HAP-1 (cell line): ENCODE data around the gene KCNAB1.

Source experiments
- DNase-seq, 2 experiments: peaks; one replicate each; pipeline ENCODE4 v3.0.0-alpha.2; 2016 to 2020; ENCODE audit warnings: low spot score in 2 of 2
- H3K27me3 ChIP-seq: fragments of 250-450 bp; sonication (Bioruptor Pico); 2 replicates; pipeline ENCODE4 v1.5.1; 2020; ENCODE audit warnings: low read depth, mild to moderate bottlenecking, moderate library complexity
- H3K36me3 ChIP-seq: fragments of 250-450 bp; sonication (Bioruptor Pico); replicated peaks from 2 replicates; pipeline ENCODE4 v1.5.1; 2020; ENCODE audit warnings: mild to moderate bottlenecking
- H3K4me1 ChIP-seq: fragments of 250-450 bp; sonication (Bioruptor Pico); 2 replicates; pipeline ENCODE4 v1.5.1; 2020; ENCODE audit warnings: mild to moderate bottlenecking
- H3K4me3 ChIP-seq: fragments of 250-450 bp; sonication (Bioruptor Pico); 2 replicates; pipeline ENCODE4 v1.5.1; 2020; ENCODE audit warnings: mild to moderate bottlenecking, moderate library complexity
- H3K9me3 ChIP-seq: fragments of 250-450 bp; sonication (Bioruptor Pico); 2 replicates; pipeline ENCODE4 v1.5.1; 2020; ENCODE audit warnings: mild to moderate bottlenecking, moderate library complexity
- in situ Hi-C: fragments of 300-500 bp; cut with MboI; formaldehyde crosslinking; loops from 3 replicates; pipeline ENCODE4 v1.14.3; 2020; ENCODE audit warnings: low sequenced_read_pairs, inconsistent platforms, mixed read lengths

KCNAB1 gene

DNA sequence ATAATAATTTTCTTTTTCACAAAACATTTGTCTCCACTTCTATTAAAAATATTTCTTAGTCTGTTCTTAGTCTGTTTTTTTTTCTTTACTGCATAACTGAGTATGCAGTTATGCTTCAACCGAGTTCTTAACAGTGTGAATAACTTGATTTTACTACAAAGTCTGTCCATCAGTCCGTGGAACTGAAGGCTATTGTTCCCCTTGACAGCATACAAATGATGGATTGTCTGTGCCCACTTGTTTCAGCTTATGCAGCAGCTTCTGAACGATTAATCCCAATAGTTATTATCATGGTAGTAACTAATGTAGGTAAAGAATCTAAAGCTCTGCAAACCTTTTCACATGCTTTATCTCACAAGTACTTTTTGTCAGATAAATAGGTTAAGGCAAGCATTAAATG, 283.8 kb downstream of the KCNAB1 start:
- H3K27me3 ChIP-seq = no peaks in the 10 kb centered on the region
- H3K36me3 ChIP-seq = no peaks in the 10 kb centered on the region
- in situ Hi-C loops = no loop called here
- H3K4me3 ChIP-seq = no peak overlapping the region
- no peaks in the 10 kb centered on the region for H3K9me3 ChIP-seq
- DNase-seq = peak in 1 of 2 experiments; percentile 47
- H3K4me1 ChIP-seq = no peaks in the 10 kb centered on the region

DNA sequence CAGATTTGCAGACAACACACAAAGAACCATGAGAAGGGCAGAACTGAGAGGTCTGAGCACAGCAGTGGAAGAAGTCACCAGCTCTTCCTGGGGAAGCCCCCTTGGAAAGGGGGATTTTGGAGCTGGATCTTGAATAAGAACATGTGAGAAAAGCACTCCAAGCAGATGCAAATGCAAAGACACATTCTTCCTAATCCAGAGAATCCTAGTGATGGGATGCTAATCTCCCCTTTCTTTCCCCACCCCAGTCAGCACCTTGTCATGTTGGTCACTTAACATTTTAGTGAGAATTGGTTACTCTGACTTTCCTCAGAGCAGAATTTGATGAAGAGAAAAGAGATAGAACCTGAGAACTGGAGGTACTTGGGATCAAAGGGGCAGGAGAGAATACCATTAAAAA, 286.0 kb downstream of the KCNAB1 start:
- in situ Hi-C loops = no loop called here
- DNase-seq = no peak

GRCh38 chr3:156407617-156408225, 287.3 kb downstream of the KCNAB1 start:
- Histone ChIP-seq H3K4me3 (no peak overlapping the region), H3K4me1 (no peaks in the 10 kb centered on the region), H3K36me3 (no peaks in the 10 kb centered on the region), H3K27me3 (peaks cover 5% of the 10 kb centered on the region; the same call in 1 of the 2 replicates), H3K9me3 (no peaks in the 10 kb centered on the region)
- no peak for DNase-seq
- in situ Hi-C loops = no loop called here

More for the DNA sequence above, 286.0 kb downstream of the KCNAB1 start:
- Histone ChIP-seq H3K27me3 (peaks cover 3% of the 10 kb centered on the region; the same call in 1 of the 2 replicates), H3K36me3 (no peaks in the 10 kb centered on the region), H3K9me3 (no peaks in the 10 kb centered on the region), H3K4me3 (no peak overlapping the region), H3K4me1 (no peaks in the 10 kb centered on the region)

DNA sequence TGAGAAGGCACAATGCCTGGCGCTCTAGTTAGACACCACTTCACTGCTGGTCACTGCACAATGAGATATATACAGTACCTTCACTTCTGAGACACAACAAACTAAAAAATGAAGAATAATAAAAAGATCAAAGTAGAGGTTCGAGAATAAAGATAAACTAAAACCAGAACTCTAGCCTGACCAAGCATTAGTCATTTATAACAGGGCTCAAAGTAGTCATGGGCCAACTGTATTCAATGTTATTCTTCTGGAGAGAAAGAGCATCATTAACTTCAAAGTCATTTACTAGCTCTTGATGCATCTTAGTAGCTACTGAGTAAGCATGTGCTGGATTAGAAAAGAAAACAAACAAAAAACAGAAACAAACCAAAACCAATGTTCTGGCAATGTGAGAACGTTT, 289.3 kb downstream of the KCNAB1 start:
- no peak for DNase-seq
- peaks cover 7% of the 10 kb centered on the region for H3K27me3 ChIP-seq
- H3K4me1 ChIP-seq = no peaks in the 10 kb centered on the region
- H3K36me3 ChIP-seq = no peaks in the 10 kb centered on the region
- no peak overlapping the region for H3K4me3 ChIP-seq
- in situ Hi-C loops = no loop called here
- H3K9me3 ChIP-seq = no peaks in the 10 kb centered on the region

- no peaks in the 10 kb centered on the region for H3K4me1 ChIP-seq
- H3K27me3 ChIP-seq = peaks cover 12% of the 10 kb centered on the region
- in situ Hi-C loops = no loop called here
- no peak overlapping the region for H3K4me3 ChIP-seq
- no peak for DNase-seq
- no peaks in the 10 kb centered on the region for H3K9me3 ChIP-seq
- no peaks in the 10 kb centered on the region for H3K36me3 ChIP-seq
Observed at GRCh38 chr3:156412600-156412999, 292.2 kb downstream of the KCNAB1 start.

DNA sequence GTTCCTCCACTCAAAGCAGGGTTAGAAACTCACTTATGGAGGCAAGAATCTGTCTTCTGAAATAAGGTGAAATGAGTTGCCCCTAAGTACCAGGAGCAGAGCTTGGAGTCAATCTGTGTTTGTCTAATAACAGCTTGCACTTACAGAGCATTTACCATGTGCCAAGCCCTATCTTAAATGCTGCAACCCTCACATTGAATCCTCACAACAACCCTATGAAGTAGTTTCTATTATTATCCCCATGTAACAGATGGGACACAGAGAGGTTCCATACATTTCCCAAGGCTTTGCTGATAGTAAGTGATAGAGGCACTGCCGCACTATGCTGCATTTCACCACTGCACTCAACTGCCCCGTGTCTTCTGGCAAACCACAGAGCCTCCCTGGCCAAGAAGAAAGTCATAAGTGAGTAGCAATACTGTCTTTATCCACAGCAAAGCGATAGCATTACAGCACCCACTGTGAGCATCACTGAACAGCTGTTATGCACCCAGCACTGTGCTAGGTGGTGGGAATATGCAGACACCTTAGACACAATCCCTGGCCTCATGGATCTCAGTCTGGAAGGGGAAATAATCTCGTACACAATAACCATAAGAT, 293.0 kb downstream of the KCNAB1 start:
- Histone ChIP-seq H3K27me3 (peaks cover 16% of the 10 kb centered on the region), H3K4me1 (no peaks in the 10 kb centered on the region), H3K36me3 (no peaks in the 10 kb centered on the region), H3K4me3 (no peak overlapping the region), H3K9me3 (no peaks in the 10 kb centered on the region)
- in situ Hi-C loops = no loop called here
- no peak for DNase-seq

GRCh38 chr3:156416846-156417558, 296.6 kb downstream of the KCNAB1 start:
- H3K4me3 ChIP-seq = no peak overlapping the region
- H3K9me3 ChIP-seq = no peaks in the 10 kb centered on the region
- DNase-seq = no peak
- in situ Hi-C loops = no loop called here
- H3K36me3 ChIP-seq = no peaks in the 10 kb centered on the region
- peaks cover 13% of the 10 kb centered on the region for H3K27me3 ChIP-seq
- H3K4me1 ChIP-seq = no peaks in the 10 kb centered on the region

DNA sequence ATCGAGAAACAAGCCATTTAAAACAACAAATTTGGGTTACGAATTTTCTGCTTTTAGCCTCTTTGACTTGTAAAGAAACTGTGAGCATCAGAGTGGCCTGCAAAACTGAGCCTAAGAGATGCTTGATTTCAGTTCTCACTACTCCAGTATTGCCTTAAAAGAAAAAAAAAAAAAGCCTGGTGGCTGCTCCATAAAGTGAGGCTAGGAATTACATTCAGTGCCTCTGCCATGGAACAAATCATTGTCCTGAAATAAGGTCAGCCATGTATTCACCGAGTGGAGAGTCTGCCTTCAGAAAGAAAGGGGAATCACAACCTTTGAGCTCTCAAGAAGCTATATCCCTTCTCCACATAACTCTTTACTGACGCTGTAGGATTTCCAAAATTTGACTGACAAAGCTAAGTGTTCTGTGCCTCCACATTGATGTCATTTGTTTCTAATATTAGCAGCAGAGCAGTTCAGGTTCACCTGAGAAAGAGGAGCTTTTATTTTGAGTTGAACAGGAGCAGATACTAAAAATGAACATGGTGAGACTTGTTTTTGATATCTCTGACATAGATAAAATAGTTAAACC, 297.3 kb downstream of the KCNAB1 start:
- no peaks in the 10 kb centered on the region for H3K36me3 ChIP-seq
- H3K27me3 ChIP-seq = peaks cover 13% of the 10 kb centered on the region
- in situ Hi-C loops = no loop called here
- H3K4me3 ChIP-seq = no peak overlapping the region
- no peaks in the 10 kb centered on the region for H3K4me1 ChIP-seq
- no peak for DNase-seq
- no peaks in the 10 kb centered on the region for H3K9me3 ChIP-seq

DNA sequence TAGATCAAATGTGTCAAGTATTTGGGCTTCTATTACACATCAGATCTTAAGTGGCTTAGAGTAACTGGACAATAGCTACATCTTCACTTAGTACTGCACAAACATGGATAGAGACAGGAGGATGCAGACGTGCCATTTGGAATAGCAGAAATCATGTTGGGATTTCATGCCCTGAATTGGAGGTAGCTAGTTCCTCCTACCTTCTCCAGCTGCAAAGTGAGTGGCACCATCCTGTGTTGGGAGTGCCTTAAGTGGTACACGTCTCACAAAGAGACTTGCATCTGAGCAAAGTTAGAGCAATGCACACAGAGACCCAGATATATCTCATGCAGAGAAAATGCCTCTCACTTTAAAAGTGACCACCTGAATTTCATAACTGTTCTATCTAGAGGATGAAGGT, 298.1 kb downstream of the KCNAB1 start:
- Histone ChIP-seq H3K4me3 (no peak overlapping the region), H3K36me3 (no peaks in the 10 kb centered on the region), H3K9me3 (no peaks in the 10 kb centered on the region), H3K4me1 (no peaks in the 10 kb centered on the region), H3K27me3 (peaks cover 13% of the 10 kb centered on the region)
- in situ Hi-C loops = no loop called here
- no peak for DNase-seq

- DNase-seq = no peak
- in situ Hi-C loops = no loop called here
- Histone ChIP-seq H3K4me3 (no peak overlapping the region), H3K27me3 (peaks cover 6% of the 10 kb centered on the region; the same call in 1 of the 2 replicates), H3K4me1 (no peaks in the 10 kb centered on the region), H3K36me3 (no peaks in the 10 kb centered on the region), H3K9me3 (no peaks in the 10 kb centered on the region)
Observed at GRCh38 chr3:156421534-156421933, 301.2 kb downstream of the KCNAB1 start.

- no peaks in the 10 kb centered on the region for H3K4me1 ChIP-seq
Observed at GRCh38 chr3:156424758-156425157, 304.4 kb downstream of the KCNAB1 start.

DNA sequence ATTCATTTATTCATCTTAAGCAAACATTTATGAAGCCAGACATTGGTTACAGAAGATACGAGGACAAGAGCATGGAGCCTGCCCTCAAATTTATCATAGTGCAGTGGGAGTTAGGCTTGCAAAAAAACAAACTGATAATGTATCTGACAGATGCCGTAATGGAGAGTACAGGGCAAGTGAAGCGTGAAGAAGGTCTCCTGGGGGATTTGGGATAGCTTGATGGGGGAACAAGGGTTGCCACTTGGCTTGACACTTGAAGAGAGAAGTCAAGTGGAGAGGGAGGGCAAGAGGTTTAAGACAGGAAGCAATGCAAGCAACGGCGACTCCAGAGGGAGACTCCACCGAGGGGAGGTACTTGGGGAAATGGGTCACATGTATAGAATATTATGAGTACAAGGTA, 305.3 kb downstream of the KCNAB1 start:
- Histone ChIP-seq H3K4me1 (no peaks in the 10 kb centered on the region), H3K9me3 (no peaks in the 10 kb centered on the region), H3K36me3 (no peaks in the 10 kb centered on the region), H3K27me3 (no peaks in the 10 kb centered on the region; the same call in 1 of the 2 replicates), H3K4me3 (no peak overlapping the region)
- no peak for DNase-seq
- in situ Hi-C loops = no loop called here

More at GRCh38 chr3:156424758-156425157, 304.4 kb downstream of the KCNAB1 start:
- in situ Hi-C loops = no loop called here
- H3K4me3 ChIP-seq = no peak overlapping the region
- no peaks in the 10 kb centered on the region for H3K9me3 ChIP-seq
- no peaks in the 10 kb centered on the region for H3K36me3 ChIP-seq
- no peak for DNase-seq
- H3K27me3 ChIP-seq = no peaks in the 10 kb centered on the region; the same call in 1 of the 2 replicates

DNA sequence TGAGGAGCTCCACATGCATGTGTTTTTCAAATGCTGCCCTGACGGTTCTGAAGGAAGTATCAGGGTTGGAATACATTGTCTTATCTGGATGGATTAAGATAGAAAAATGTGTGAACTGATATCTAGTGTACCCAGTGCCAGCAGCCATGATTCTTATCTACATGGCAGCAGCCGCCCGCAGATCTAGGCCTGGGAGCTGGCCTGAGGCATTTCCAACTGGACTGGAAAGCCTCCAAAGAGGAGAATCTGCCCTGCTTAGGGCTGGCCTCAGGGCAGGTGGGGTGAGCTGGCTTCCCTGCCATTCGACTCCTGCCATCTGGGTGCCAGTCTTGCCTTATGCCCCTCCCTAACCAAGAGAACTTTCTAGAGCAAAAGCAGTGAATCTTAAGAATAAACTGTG, 308.7 kb downstream of the KCNAB1 start:
- H3K36me3 ChIP-seq = no peaks in the 10 kb centered on the region
- no peaks in the 10 kb centered on the region for H3K9me3 ChIP-seq
- in situ Hi-C loops = no loop called here
- no peaks in the 10 kb centered on the region for H3K4me1 ChIP-seq
- H3K4me3 ChIP-seq = no peak overlapping the region
- H3K27me3 ChIP-seq = 0 out of 2 replicates have a peak, but pooled peaks cover 2% of the 10 kb centered on the region
- no peak for DNase-seq
